ENCODE results near the gene NBR1. TPM values are rescaled to one million over a fixed set of nuclear protein-coding genes. Genes with fewer than 3 reads are reported as not detected.
A peak's percentile ranks its signal among the peaks of the same experiment; 100 is the strongest.
"Not testable (repeated sequence)": the region's sequence is repeated elsewhere in the genome, so short reads cannot be mapped to it uniquely, and the experiment has no call there.

Gene NBR1
- polyA plus RNA-seq (2013, experiment 1 of 4) = 65.5 TPM
- 61.7 TPM for polyA plus RNA-seq (2013, experiment 2 of 4)
- polyA plus RNA-seq (2013, experiment 3 of 4) = 56.2 TPM
- polyA plus RNA-seq (2013, experiment 4 of 4) = 62.5 TPM

- no peaks in the 10 kb centered on the region for H3K9me3 ChIP-seq (ENCODE audit: control insufficient read depth, low read length)
- no peaks in the 10 kb centered on the region for H3K36me3 ChIP-seq (ENCODE audit: control insufficient read depth, insufficient read depth, low read length)
- 1% methylated on average over 41 of the region's 41 CpGs for WGBS, 2 experiments
Measured at GRCh38 chr17:43170766-43171585, at the start of gene NBR1. NBR1 (plus strand) TSS chr17:43171214; CDS start chr17:43175800, 4,586 bp downstream.

GRCh38 chr17:43125133-43125966 lies 45.7 kb upstream of the NBR1 start, which contains the start of gene BRCA1:
BRCA1 (minus strand) TSS chr17:43125364; CDS start chr17:43124096, 1,268 bp downstream.
- Histone ChIP-seq H3K27ac (ENCODE audit: insufficient read depth, low read depth, low read length, poor library complexity, severe bottlenecking) (peak within 1 kb of the TSS; percentile 86), H3K27me3 (ENCODE audit: control insufficient read depth, insufficient read depth, low read length, poor library complexity, severe bottlenecking) (no peaks in the 10 kb centered on the region), H3K9me3 (ENCODE audit: control insufficient read depth, low read length) (no peaks in the 10 kb centered on the region), H3K4me3 (ENCODE audit: insufficient read depth, low read depth, low read length) (peak within 1 kb of the TSS; percentile 87), H3K36me3 (ENCODE audit: control insufficient read depth, insufficient read depth, low read length) (no peaks in the 10 kb centered on the region), H3K4me1 (ENCODE audit: control insufficient read depth, insufficient read depth, low read length) (no peaks in the 10 kb centered on the region)
- WGBS, 2 experiments = 6% methylated on average over 38 of the region's 38 CpGs

More at GRCh38 chr17:43170766-43171585, at the start of gene NBR1:
- H3K4me3 ChIP-seq (ENCODE audit: insufficient read depth, low read depth, low read length) = peak within 1 kb of the TSS; percentile 67
- peak within 1 kb of the TSS; percentile 95 for H3K27ac ChIP-seq (ENCODE audit: insufficient read depth, low read depth, low read length, poor library complexity, severe bottlenecking)
- no peaks in the 10 kb centered on the region for H3K27me3 ChIP-seq (ENCODE audit: control insufficient read depth, insufficient read depth, low read length, poor library complexity, severe bottlenecking)
- peaks cover 6% of the 10 kb centered on the region for H3K4me1 ChIP-seq (ENCODE audit: control insufficient read depth, insufficient read depth, low read length)

- Histone ChIP-seq H3K27me3 (ENCODE audit: control insufficient read depth, insufficient read depth, low read length, poor library complexity, severe bottlenecking) (no peaks in the 10 kb centered on the region), H3K4me1 (ENCODE audit: control insufficient read depth, insufficient read depth, low read length) (no peaks in the 10 kb centered on the region), H3K27ac (ENCODE audit: insufficient read depth, low read depth, low read length, poor library complexity, severe bottlenecking) (peak overlapping the region; percentile 74), H3K36me3 (ENCODE audit: control insufficient read depth, insufficient read depth, low read length) (no peaks in the 10 kb centered on the region), H3K9me3 (ENCODE audit: control insufficient read depth, low read length) (no peaks in the 10 kb centered on the region), H3K4me3 (ENCODE audit: insufficient read depth, low read depth, low read length) (peak overlapping the region; percentile 87)
- 90% methylated on average over 59 of the region's 59 CpGs for WGBS, 2 experiments
Measured at GRCh38 chr17:43125967-43126910, 44.8 kb upstream of the NBR1 start.

GRCh38 chr17:43126911-43127290 lies 44.1 kb upstream of the NBR1 start:
- H3K27ac ChIP-seq (ENCODE audit: insufficient read depth, low read depth, low read length, poor library complexity, severe bottlenecking) = no peak overlapping the region
- no peaks in the 10 kb centered on the region for H3K4me1 ChIP-seq (ENCODE audit: control insufficient read depth, insufficient read depth, low read length)
- H3K4me3 ChIP-seq (ENCODE audit: insufficient read depth, low read depth, low read length) = no peak overlapping the region
- no peaks in the 10 kb centered on the region for H3K27me3 ChIP-seq (ENCODE audit: control insufficient read depth, insufficient read depth, low read length, poor library complexity, severe bottlenecking)
- H3K9me3 ChIP-seq (ENCODE audit: control insufficient read depth, low read length) = no peaks in the 10 kb centered on the region
- no peaks in the 10 kb centered on the region for H3K36me3 ChIP-seq (ENCODE audit: control insufficient read depth, insufficient read depth, low read length)
- WGBS, 2 experiments = 96% methylated on average over 24 of the region's 24 CpGs

GRCh38 chr17:43127333-43127876 lies 43.6 kb upstream of the NBR1 start:
- H3K27me3 ChIP-seq (ENCODE audit: control insufficient read depth, insufficient read depth, low read length, poor library complexity, severe bottlenecking); H3K36me3 ChIP-seq (ENCODE audit: control insufficient read depth, insufficient read depth, low read length); H3K4me1 ChIP-seq (ENCODE audit: control insufficient read depth, insufficient read depth, low read length); H3K27ac ChIP-seq (ENCODE audit: insufficient read depth, low read depth, low read length, poor library complexity, severe bottlenecking); H3K4me3 ChIP-seq (ENCODE audit: insufficient read depth, low read depth, low read length); H3K9me3 ChIP-seq (ENCODE audit: control insufficient read depth, low read length): not testable (repeated sequence)
- 91 to 92% methylated on average over 6 of the region's 6 CpGs for WGBS, 2 experiments

GRCh38 chr17:43129671-43130010 lies 41.4 kb upstream of the NBR1 start:
- no peak overlapping the region for H3K27ac ChIP-seq (ENCODE audit: insufficient read depth, low read depth, low read length, poor library complexity, severe bottlenecking)
- no peaks in the 10 kb centered on the region for H3K36me3 ChIP-seq (ENCODE audit: control insufficient read depth, insufficient read depth, low read length)
- no peak overlapping the region for H3K4me3 ChIP-seq (ENCODE audit: insufficient read depth, low read depth, low read length)
- 95% methylated on average over 11 of the region's 11 CpGs for WGBS, 2 experiments
- H3K27me3 ChIP-seq (ENCODE audit: control insufficient read depth, insufficient read depth, low read length, poor library complexity, severe bottlenecking) = no peaks in the 10 kb centered on the region
- H3K9me3 ChIP-seq (ENCODE audit: control insufficient read depth, low read length) = no peaks in the 10 kb centered on the region
- H3K4me1 ChIP-seq (ENCODE audit: control insufficient read depth, insufficient read depth, low read length) = no peaks in the 10 kb centered on the region

- Histone ChIP-seq H3K9me3 (ENCODE audit: control insufficient read depth, low read length) (no peaks in the 10 kb centered on the region), H3K4me1 (ENCODE audit: control insufficient read depth, insufficient read depth, low read length) (no peaks in the 10 kb centered on the region), H3K27me3 (ENCODE audit: control insufficient read depth, insufficient read depth, low read length, poor library complexity, severe bottlenecking) (no peaks in the 10 kb centered on the region), H3K36me3 (ENCODE audit: control insufficient read depth, insufficient read depth, low read length) (no peaks in the 10 kb centered on the region), H3K4me3 (ENCODE audit: insufficient read depth, low read depth, low read length) (no peak overlapping the region), H3K27ac (ENCODE audit: insufficient read depth, low read depth, low read length, poor library complexity, severe bottlenecking) (no peak overlapping the region)
- 84 to 97% methylated on average over 2 of the region's 2 CpGs for WGBS, 2 experiments
Measured at GRCh38 chr17:43132117-43132516, 38.9 kb upstream of the NBR1 start.

- WGBS, 2 experiments = 90 to 98% methylated on average over 5 of the region's 5 CpGs
- not testable (repeated sequence) for H3K27me3 ChIP-seq (ENCODE audit: control insufficient read depth, insufficient read depth, low read length, poor library complexity, severe bottlenecking); H3K4me3 ChIP-seq (ENCODE audit: insufficient read depth, low read depth, low read length); H3K9me3 ChIP-seq (ENCODE audit: control insufficient read depth, low read length); H3K27ac ChIP-seq (ENCODE audit: insufficient read depth, low read depth, low read length, poor library complexity, severe bottlenecking); H3K4me1 ChIP-seq (ENCODE audit: control insufficient read depth, insufficient read depth, low read length); H3K36me3 ChIP-seq (ENCODE audit: control insufficient read depth, insufficient read depth, low read length)
Measured at GRCh38 chr17:43133439-43133838, 37.6 kb upstream of the NBR1 start.

GRCh38 chr17:43134774-43135453 lies 36.1 kb upstream of the NBR1 start:
- WGBS, 2 experiments = 96 to 97% methylated on average over 25 of the region's 25 CpGs
- H3K9me3 ChIP-seq (ENCODE audit: control insufficient read depth, low read length) = no peaks in the 10 kb centered on the region
- no peaks in the 10 kb centered on the region for H3K36me3 ChIP-seq (ENCODE audit: control insufficient read depth, insufficient read depth, low read length)
- H3K4me3 ChIP-seq (ENCODE audit: insufficient read depth, low read depth, low read length) = no peak overlapping the region
- no peaks in the 10 kb centered on the region for H3K4me1 ChIP-seq (ENCODE audit: control insufficient read depth, insufficient read depth, low read length)
- H3K27me3 ChIP-seq (ENCODE audit: control insufficient read depth, insufficient read depth, low read length, poor library complexity, severe bottlenecking) = no peaks in the 10 kb centered on the region
- no peak overlapping the region for H3K27ac ChIP-seq (ENCODE audit: insufficient read depth, low read depth, low read length, poor library complexity, severe bottlenecking)

All from ectodermal cell (in vitro differentiated cells).